ENCODE measurements around the gene CRYBG1.

CRYBG1 gene

DNA sequence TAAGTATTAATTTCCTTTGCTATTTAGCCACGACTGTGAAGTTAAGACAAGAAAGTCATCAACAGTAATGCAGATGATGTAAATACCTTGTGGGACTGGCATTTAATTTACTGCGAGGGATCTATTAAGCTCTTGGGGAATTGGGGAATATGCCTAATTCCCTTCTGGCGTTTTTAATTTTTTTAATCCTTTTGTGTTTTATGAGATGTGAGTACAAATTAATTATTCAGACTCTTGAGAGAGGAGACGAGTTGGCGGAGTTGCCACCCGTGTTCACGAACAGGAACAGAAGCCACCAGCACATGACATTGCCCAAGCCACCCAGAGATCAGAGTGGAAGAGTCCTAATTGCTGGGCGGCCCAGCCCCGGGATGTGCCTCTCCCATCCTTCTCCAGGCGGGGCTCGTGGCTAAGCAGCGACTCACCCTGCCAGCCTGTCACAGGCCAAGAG, 533 bp upstream of the CRYBG1 start:
- H3K36me3 ChIP-seq (replicated peaks), result no peaks in the 10 kb centered on the region
- H3K27me3 ChIP-seq (ENCODE audit: low read depth), result peaks cover 28% of the 10 kb centered on the region
- peak overlapping the region; percentile 29 for H3K4me3 ChIP-seq
- DNase-seq (ENCODE audit: low spot score in 2 of 2), result no peak
- in situ Hi-C loops (cut with MboI; ENCODE audit: low sequenced_read_pairs), result no loop called here
- H3K4me1 ChIP-seq, result peaks cover 5% of the 10 kb centered on the region
- H3K9me3 ChIP-seq, result no peaks in the 10 kb centered on the region

DNA sequence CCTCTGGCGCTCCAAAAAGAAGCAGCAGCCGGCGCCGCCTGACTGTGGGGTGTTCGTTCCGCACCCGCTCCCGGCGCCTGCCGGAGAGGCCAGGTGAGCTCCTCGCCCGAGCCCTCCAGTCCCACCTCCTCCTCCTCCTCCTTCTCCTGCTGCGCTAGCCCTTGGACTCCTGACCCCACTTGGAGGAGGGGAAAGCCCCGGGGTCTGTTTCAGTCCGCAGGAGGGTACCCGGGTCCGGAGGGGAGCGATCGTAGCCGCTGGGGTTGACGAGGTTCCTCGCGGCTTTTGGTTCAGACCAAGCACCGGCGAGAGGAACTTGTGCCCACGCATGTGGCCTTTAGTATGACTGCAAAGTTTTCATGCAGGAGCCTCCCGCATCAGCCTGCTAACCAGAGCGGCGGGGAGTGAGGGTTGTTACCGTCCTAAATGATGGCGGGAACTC, 493 bp downstream of the CRYBG1 start:
- Histone ChIP-seq H3K4me1 (peaks cover 5% of the 10 kb centered on the region), H3K9me3 (no peaks in the 10 kb centered on the region), H3K27me3 (ENCODE audit: low read depth) (peaks cover 23% of the 10 kb centered on the region), H3K4me3 (peak overlapping the region; percentile 29), H3K36me3 (replicated peaks) (no peaks in the 10 kb centered on the region)
- in situ Hi-C loops (cut with MboI; ENCODE audit: low sequenced_read_pairs), result no loop called here
- DNase-seq (ENCODE audit: low spot score in 2 of 2), result peak in 1 of 2 experiments; percentile 22

DNA sequence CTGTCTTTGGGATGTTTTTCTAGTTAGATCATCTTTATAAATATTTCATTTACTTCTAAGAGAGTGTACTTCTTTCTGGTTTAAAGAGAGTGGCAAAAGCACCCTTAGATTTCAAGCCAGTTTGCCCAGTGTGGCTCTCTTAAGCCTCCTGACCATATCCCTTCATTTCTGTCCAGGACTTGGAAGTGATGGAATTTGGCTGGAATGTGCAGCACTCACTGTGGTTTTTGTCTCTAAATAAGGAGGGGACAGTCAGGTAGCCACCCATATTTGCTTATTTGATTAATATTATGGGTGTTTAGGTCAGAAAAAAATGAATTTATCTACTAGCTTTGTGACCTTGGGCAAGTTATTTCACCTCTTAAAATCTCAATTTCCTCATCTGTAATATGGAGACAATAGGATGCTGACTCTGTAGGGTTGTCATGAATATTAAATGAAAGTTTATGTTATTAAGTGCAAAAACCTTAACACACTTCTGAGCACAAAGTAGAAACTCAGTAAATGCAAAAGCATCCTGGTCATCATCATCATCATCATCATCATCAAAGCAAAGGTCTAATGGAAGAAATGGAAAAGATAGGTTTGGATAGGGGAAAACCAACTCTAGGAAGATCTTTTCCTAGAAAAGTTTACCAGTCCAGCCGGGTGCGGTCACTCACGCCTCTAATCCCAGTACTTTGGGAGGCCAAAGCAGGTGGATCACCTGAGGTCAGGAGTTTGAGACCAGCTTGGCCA, 3.1 kb downstream of the CRYBG1 start:
- H3K36me3 ChIP-seq (replicated peaks), result no peaks in the 10 kb centered on the region
- H3K4me1 ChIP-seq, result peaks cover 5% of the 10 kb centered on the region
- H3K9me3 ChIP-seq, result no peaks in the 10 kb centered on the region
- H3K27me3 ChIP-seq (ENCODE audit: low read depth), result peaks cover 31% of the 10 kb centered on the region
- H3K4me3 ChIP-seq, result no peak overlapping the region
- no peak for DNase-seq (ENCODE audit: low spot score in 2 of 2)
- in situ Hi-C loops (cut with MboI; ENCODE audit: low sequenced_read_pairs), result no loop called here

DNA sequence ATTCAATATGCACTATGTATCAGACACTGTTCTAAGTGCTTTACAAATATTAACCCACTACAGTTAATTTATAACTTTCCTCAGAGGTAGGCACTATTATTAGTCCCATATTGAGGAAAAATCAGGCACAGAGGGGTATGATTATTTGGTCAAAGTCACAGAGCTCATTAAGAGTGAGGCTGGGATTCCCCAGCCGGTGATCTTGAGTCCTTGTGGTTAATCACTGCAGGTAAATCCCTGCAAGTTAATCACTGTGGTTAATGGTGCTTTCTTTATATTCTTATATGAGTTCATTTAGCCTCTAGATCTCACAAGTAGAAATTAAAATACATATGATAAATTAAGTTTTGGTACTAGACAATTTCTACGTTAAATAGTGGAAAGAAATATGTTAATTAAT, 9.2 kb downstream of the CRYBG1 start:
- Histone ChIP-seq H3K36me3 (replicated peaks) (no peaks in the 10 kb centered on the region), H3K27me3 (ENCODE audit: low read depth) (peaks cover 18% of the 10 kb centered on the region), H3K9me3 (no peaks in the 10 kb centered on the region), H3K4me1 (no peaks in the 10 kb centered on the region), H3K4me3 (no peak overlapping the region)
- in situ Hi-C loops (cut with MboI; ENCODE audit: low sequenced_read_pairs), result no loop called here
- no peak for DNase-seq (ENCODE audit: low spot score in 2 of 2)

DNA sequence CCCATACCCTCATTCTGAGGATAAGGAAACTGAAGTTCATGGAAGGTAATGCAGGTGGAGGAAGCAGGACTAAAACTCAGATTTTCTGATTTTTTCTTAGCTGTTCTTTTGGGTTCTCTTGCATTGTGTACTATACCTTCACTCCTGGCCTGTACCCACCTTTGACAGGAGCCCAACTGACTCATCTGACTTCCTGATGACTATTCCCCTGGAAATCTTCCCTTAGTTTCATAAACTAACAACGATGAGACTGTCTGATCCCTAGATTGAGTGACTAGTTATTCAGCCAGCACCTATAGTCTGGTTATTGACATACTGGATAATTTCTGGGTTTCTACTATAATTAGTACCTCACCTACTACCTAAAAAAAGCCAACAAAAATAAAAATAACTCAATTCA, 10.1 kb downstream of the CRYBG1 start:
- no peak for DNase-seq (ENCODE audit: low spot score in 2 of 2)
- Histone ChIP-seq H3K27me3 (ENCODE audit: low read depth) (peaks cover 18% of the 10 kb centered on the region), H3K4me1 (no peaks in the 10 kb centered on the region), H3K9me3 (no peaks in the 10 kb centered on the region), H3K4me3 (no peak overlapping the region), H3K36me3 (replicated peaks) (no peaks in the 10 kb centered on the region)
- in situ Hi-C loops (cut with MboI; ENCODE audit: low sequenced_read_pairs), result no loop called here

DNA sequence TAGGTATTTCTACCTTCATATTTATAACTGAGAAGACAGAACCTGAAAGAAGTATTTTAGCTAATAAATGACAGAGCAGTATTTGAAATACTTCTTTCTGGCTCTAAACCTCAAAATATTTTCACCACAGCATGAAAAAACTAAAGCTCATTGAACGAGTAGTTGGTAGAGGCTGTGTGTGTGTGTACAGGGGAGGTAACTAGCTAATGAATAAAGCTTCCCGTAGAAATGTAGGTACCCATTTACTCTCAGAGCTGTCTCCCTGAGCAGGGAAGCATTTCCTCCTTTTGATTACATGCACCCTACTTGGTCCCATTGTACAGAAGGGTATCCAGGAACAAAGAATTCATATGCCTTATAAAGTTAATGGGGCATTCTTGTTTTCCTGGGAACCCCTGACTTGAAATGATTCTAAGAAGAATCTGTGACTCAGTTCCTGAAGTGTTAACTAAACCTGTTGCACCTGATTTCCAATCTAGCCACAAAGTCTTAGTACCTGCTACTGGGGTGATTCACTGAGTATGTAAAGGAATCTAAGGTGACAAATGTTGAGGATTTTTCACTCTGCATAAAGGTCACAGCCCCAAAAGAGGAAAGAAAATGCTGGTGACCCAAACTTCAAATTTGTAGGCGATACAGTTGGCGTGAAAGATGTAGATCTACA, 12.5 kb downstream of the CRYBG1 start:
- no peaks in the 10 kb centered on the region for H3K36me3 ChIP-seq (replicated peaks)
- peaks cover 14% of the 10 kb centered on the region for H3K27me3 ChIP-seq (ENCODE audit: low read depth)
- no peak for DNase-seq (ENCODE audit: low spot score in 2 of 2)
- H3K9me3 ChIP-seq, result no peaks in the 10 kb centered on the region
- no peak overlapping the region for H3K4me3 ChIP-seq
- in situ Hi-C loops (cut with MboI; ENCODE audit: low sequenced_read_pairs), result no loop called here
- no peaks in the 10 kb centered on the region for H3K4me1 ChIP-seq

DNA sequence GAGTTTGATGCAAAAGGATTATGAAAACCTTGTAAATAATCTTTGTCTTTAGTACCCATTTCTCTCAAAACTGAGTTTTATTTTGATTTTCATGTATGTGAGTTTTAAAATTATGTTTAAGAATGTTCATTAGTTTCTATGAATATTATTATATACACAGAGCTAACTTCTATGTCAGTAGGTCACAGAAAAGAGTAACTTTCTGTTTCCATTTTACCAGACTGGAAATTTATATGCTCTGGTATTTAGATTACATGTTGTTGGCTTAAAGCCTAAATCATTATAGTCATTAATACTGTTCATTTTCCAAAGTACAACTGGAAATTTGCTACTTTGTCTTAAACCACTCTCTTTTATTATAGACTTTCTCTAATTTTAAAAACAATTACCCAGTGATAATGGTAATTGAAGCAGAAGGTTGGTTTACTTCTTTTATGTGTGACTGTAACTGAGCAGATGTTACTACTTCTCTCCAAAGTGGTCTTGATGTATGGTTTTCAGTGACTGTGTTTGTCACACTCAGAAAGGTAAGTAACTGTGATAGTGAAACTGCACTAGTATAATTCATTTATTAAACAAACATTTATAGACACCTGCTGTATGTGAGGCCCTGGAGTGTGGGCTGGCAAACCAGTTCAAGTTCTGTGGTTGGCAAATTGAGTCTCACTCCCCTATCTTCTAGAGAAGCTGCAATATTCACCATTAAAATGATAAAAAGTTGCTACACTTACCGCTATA, 13.2 kb downstream of the CRYBG1 start:
- DNase-seq (ENCODE audit: low spot score in 2 of 2), result no peak
- H3K4me3 ChIP-seq, result no peak overlapping the region
- no peaks in the 10 kb centered on the region for H3K9me3 ChIP-seq
- H3K4me1 ChIP-seq, result no peaks in the 10 kb centered on the region
- peaks cover 9% of the 10 kb centered on the region for H3K27me3 ChIP-seq (ENCODE audit: low read depth)
- H3K36me3 ChIP-seq (replicated peaks), result no peaks in the 10 kb centered on the region
- in situ Hi-C loops (cut with MboI; ENCODE audit: low sequenced_read_pairs), result no loop called here

DNA sequence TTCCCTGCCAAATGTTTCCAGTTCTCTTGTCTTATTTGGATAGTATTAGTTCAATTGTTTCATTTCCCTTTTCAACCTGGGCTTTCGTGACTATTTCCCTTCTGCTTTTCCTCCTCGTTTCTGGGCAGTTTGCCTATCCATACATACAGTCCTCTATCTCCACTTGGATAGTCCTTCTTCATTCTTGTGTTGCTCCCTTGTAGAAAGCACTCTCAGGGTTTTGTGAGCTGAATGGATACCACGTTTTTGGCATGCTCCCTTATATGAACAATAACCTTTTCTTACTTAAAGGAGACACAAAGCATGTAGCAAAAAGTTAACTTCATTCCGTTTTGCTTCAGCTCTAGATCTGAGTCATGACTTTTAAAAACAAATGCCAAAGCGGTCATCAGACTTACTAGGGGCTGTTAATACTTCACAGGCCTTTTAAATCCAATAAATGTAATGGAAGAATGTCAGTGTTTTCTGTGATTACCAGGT, 16.6 kb downstream of the CRYBG1 start:
- no peak for DNase-seq (ENCODE audit: low spot score in 2 of 2)
- no peaks in the 10 kb centered on the region for H3K9me3 ChIP-seq
- peaks cover 5% of the 10 kb centered on the region for H3K27me3 ChIP-seq (ENCODE audit: low read depth)
- no peaks in the 10 kb centered on the region for H3K4me1 ChIP-seq
- no peak overlapping the region for H3K4me3 ChIP-seq
- in situ Hi-C loops (cut with MboI; ENCODE audit: low sequenced_read_pairs), result no loop called here
- no peaks in the 10 kb centered on the region for H3K36me3 ChIP-seq (replicated peaks)

DNA sequence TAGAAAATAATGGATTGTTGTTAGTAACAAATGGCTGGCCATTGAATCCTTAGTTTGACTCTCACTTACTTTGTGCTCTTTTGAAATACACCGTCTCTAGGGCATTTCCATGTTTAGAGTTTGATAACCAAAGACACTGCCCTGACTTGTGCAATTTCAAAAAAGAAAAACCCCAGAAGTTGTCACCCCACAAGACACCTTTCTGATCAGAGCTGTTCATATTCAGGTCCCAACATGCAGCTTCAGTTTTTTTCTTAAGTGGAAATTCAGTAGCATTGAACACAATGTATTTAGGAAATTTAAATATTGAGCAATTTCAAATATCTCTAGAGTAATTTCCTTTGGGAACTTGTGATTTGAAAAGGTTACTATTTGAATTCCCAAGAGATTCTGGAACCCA, 19.4 kb downstream of the CRYBG1 start:
- Histone ChIP-seq H3K9me3 (no peaks in the 10 kb centered on the region), H3K4me3 (no peak overlapping the region), H3K27me3 (ENCODE audit: low read depth) (peaks cover 9% of the 10 kb centered on the region), H3K4me1 (no peaks in the 10 kb centered on the region), H3K36me3 (replicated peaks) (no peaks in the 10 kb centered on the region)
- no peak for DNase-seq (ENCODE audit: low spot score in 2 of 2)
- in situ Hi-C loops (cut with MboI; ENCODE audit: low sequenced_read_pairs), result no loop called here

DNA sequence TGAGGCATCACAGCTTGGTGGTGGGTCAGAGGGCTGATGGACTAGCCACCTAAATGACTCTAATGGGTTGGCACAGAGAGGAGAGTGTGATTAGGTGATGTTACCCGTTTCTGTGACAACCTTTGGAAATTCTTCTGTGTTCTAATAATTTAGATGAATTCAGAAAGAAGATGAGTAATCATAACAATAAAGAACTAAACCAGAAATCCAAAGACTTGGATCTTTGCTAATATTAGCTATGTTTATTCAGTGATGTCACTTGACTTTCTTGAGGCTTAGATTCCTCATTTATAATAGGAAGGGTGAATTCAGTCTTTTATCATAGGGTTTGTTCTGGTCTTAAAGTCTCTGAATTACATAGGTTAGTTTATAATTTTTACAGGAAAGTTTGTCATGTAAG, 19.9 kb downstream of the CRYBG1 start:
- Histone ChIP-seq H3K4me1 (no peaks in the 10 kb centered on the region), H3K4me3 (no peak overlapping the region), H3K27me3 (ENCODE audit: low read depth) (peaks cover 9% of the 10 kb centered on the region), H3K36me3 (replicated peaks) (no peaks in the 10 kb centered on the region), H3K9me3 (no peaks in the 10 kb centered on the region)
- in situ Hi-C loops (cut with MboI; ENCODE audit: low sequenced_read_pairs), result no loop called here
- DNase-seq (ENCODE audit: low spot score in 2 of 2), result no peak

DNA sequence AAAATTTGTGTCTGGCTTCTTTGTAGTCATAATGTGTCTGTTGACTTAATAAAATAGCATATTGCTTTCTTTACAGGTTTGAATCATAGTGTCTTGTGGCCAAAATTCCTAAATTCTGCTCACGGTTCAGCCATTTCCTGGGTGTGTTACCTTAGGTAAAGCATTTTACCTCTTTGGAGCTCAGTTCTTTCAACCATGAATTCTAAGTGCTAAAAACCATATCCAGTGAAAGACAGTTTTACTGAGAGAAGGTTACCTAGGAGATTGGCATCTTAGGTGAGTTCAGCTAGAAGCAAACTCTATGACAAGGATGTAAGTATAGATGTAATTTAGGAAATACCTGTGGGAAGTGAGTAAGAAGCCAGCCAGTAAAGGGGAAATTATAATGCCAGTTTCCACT, 20.7 kb downstream of the CRYBG1 start:
- no peaks in the 10 kb centered on the region for H3K36me3 ChIP-seq (replicated peaks)
- no peak for DNase-seq (ENCODE audit: low spot score in 2 of 2)
- H3K27me3 ChIP-seq (ENCODE audit: low read depth), result peaks cover 9% of the 10 kb centered on the region
- H3K4me3 ChIP-seq, result no peak overlapping the region
- H3K4me1 ChIP-seq, result no peaks in the 10 kb centered on the region
- in situ Hi-C loops (cut with MboI; ENCODE audit: low sequenced_read_pairs), result no loop called here
- H3K9me3 ChIP-seq, result no peaks in the 10 kb centered on the region

DNA sequence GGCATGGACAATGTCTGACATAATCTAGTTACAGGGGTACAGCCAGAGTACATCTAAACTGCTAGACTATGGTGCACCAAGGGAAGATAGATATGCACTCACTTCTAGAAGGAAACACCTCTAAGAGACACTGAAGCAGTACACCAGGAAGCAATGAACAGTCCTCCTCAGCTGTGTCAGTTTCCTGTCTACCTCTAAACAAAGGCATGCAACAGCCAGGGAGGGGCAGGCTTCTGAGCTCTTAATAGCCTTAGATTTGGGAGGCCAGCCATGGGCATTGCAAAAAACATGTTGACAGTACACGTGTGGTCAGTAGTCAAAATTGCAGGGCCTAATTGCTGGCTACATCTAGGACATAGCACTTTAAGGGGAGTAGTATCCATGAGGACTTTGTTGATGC, 21.4 kb downstream of the CRYBG1 start:
- DNase-seq (ENCODE audit: low spot score in 2 of 2), result peak in 1 of 2 experiments; percentile 10
- Histone ChIP-seq H3K36me3 (replicated peaks) (no peaks in the 10 kb centered on the region), H3K4me3 (no peak overlapping the region), H3K27me3 (ENCODE audit: low read depth) (peaks cover 9% of the 10 kb centered on the region), H3K9me3 (no peaks in the 10 kb centered on the region), H3K4me1 (no peaks in the 10 kb centered on the region)
- in situ Hi-C loops (cut with MboI; ENCODE audit: low sequenced_read_pairs), result no loop called here

DNA sequence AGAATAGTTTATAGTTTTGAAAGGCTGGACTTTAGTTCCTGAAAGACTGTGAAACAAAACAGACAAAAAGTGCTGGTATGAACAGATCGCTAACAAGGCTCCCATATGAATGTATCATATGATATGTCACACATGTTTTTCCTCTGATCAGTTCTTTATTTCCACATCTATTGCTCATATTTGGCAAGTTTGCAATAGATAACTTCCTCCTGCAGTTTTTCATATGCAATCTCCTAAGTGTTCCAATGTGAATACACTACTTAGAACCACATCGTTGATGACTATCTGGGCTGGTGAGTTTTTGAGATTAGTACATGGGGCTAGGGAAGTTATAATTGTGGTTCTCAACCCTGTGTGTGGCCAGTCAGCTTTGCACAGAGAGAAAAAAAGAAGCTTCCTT, 23.1 kb downstream of the CRYBG1 start:
- Histone ChIP-seq H3K36me3 (replicated peaks) (no peaks in the 10 kb centered on the region), H3K9me3 (no peaks in the 10 kb centered on the region), H3K4me1 (no peaks in the 10 kb centered on the region), H3K4me3 (no peak overlapping the region), H3K27me3 (ENCODE audit: low read depth) (peaks cover 12% of the 10 kb centered on the region)
- in situ Hi-C loops (cut with MboI; ENCODE audit: low sequenced_read_pairs), result no loop called here
- DNase-seq (ENCODE audit: low spot score in 2 of 2), result no peak

DNA sequence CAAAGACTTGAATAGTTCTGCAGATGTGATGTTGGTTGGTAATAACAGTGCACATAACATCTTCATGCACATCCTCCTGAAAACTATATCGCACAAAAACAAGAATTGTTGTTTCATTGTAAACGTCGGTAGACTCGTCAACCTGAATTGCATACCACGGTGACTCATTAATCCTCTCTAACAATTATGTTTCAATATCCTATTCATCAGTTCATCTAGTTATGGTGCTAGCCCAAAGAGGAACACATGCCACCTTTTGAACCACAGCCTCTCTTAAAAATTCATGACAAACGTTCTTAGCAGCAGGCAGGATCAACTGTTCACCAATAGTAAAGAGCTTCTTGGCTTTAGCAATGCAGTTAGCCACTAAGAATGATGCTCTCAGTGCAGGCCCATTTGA, 25.0 kb downstream of the CRYBG1 start:
- Histone ChIP-seq H3K27me3 (ENCODE audit: low read depth) (peaks cover 19% of the 10 kb centered on the region), H3K4me3 (no peak overlapping the region), H3K4me1 (no peaks in the 10 kb centered on the region), H3K9me3 (no peaks in the 10 kb centered on the region), H3K36me3 (replicated peaks) (no peaks in the 10 kb centered on the region)
- in situ Hi-C loops (cut with MboI; ENCODE audit: low sequenced_read_pairs), result no loop called here
- no peak for DNase-seq (ENCODE audit: low spot score in 2 of 2)

Measured in HAP-1 (cell line).